Measurements from ENCODE around the gene HDGFL2.

GRCh38 chr19:4516199-4516938, 44.3 kb downstream of the HDGFL2 start:
- TF ChIP-seq CTCF (IDR thresholded peaks at IDR 0.05): no peak
- no peak for TF ChIP-seq POLR2A (IDR thresholded peaks at IDR 0.05)

Measured in adrenal gland (tissue), 5 donors.